Stimulated activated CD4-positive, alpha-beta T cell treated with anti-CD3 and anti-CD28 coated beads, TNF-alpha, amount 100 ng/mL, for 48 hours (primary cell): Measurements from ENCODE around the gene COL13A1.

Source experiments
- DNase-seq, 3 donors: peaks; one replicate each; pipeline ENCODE4 v3.0.0-alpha.2; 2020; ENCODE audit warnings: low read depth in 3 of 3

The COL13A1 gene

DNA sequence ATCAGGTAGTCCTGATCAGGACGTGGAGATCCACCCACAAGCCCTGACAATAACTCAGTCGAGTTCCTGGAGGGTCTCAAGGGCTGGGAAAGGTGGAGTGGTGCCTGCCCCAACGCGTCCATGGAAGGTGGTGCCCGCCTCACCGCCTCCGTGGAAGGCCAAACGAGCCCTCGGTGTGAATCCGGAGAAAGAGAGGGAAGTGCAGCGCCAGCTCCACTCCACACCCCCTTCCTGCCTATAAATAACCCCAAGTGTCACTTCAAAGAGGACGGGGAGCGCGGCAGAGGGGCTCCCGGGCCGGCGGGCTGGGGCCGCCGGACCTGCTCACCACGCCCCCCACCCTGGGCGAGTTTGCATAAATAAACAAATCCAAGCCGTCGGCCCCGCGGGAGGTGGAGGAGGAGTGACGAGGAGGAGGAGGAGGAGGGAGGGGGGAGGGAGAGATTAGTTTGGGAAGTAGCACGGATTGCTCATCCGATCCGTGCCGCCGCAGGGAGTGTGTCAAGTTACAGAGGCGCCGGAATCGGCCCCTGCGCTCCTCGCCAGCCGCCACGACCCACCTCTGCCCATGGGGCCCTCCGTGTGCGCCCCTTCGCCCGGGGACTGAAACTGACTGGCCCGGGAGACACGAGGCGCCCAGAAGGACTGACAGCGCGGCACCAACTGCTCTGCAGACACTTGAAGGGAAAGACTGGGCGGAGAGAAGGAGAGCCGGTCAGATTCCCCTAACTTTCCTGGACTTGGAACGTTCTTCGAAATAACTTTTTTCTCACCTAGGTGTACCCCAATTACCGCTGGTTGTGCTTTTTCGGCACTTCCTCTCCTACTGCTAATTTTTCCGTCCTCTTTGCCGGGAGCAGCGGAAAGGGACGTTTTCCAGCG, at the start of gene COL13A1:
Gene COL13A1 (plus strand): TSS at position 473 of the 882 bp plus-strand sequence. CDS start 518 bp downstream, outside the sequence.
- no peak for DNase-seq

DNA sequence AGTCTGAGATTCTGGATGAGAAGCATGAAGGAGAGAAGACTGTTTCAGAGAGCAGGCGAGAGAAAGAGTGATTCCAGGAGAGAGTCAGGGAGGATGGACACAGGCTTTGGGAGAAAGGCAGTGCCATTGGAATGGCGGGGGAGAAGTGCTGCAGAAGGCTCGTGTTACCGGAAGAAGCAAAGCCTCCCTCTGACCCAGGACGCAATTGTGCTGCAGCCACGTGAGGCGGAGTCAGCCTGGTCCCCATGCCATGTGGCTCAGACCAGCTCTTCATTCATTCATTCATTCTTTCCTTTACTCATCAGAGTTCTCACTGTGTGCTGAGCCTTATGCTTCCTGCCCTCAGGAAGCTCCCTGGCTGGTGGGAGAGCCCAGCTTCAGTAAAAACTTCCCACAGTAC, 49.2 kb upstream of the COL13A1 start:
- no peak for DNase-seq

GRCh38 chr10:69756279-69756678, 45.4 kb upstream of the COL13A1 start:
- DNase-seq, result no peak

- no peak for DNase-seq
These were observed 44.5 kb upstream of the COL13A1 start for GRCh38 chr10:69757206-69757552.

GRCh38 chr10:69757553-69758309, 44.0 kb upstream of the COL13A1 start:
- no peak for DNase-seq

GRCh38 chr10:69758310-69758728, 43.4 kb upstream of the COL13A1 start:
- DNase-seq, result no peak

GRCh38 chr10:69759641-69760040, 42.1 kb upstream of the COL13A1 start:
- DNase-seq, result no peak

DNA sequence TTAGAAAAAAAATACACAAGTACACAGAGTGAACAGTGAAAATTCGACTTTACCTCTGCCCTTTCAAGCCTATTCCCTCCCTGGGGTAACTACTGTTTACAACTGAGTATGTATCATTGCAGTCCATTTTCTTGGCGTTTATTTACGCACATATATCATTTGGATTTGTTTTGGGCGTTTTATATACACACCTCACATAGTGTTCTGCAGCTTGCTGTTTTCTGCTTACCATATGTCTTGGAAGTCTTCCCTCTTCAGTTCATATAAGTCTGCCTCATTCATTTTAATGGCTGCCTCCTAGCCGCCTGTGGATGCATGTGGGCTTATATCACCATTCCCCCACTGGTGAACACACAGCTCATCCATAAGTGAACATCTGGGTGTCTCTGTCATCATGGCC, 41.6 kb upstream of the COL13A1 start:
- no peak for DNase-seq

DNA sequence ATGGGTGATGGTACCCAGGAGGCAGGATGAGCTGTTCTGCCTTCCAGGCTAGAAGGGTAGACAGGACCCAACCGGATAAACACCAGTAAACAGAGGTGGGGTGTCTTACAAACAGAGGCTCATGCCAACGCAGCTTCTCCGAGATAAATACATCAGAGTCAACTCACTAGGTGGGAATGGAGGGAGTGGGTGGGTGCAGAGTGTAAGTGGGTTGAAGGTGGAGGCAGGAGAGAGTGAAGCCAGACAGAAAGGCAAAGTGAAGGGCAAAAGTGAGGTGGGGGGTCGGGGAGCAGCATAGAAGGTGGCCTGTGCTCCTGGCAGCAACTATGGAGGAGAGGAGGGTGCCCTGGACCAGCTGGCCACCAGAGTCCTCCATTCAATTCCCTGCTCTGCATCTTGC, 40.4 kb upstream of the COL13A1 start:
- DNase-seq, result no peak

GRCh38 chr10:69766161-69766910, 35.4 kb upstream of the COL13A1 start:
- DNase-seq, result no peak

DNA sequence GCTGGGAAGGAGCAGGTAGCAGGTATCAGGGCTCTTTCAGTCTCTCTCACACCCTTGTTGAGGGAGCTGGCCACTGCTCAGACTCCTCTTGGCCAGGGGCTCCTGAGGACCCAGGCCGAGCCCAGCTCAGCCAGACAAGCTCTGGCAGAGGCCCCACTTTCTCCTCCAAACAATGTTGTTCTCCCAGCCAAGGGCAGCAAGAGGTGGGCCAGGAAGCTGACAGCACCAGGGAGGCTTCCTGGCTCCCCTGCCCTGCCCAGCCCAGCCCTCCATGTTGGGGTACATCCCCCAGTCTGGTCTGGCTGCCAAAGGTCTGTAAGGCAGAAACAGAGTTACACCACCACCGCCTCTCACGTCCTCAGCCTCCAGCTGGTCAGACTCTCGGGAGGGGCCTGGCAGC, 33.9 kb upstream of the COL13A1 start:
- DNase-seq, result no peak

DNA sequence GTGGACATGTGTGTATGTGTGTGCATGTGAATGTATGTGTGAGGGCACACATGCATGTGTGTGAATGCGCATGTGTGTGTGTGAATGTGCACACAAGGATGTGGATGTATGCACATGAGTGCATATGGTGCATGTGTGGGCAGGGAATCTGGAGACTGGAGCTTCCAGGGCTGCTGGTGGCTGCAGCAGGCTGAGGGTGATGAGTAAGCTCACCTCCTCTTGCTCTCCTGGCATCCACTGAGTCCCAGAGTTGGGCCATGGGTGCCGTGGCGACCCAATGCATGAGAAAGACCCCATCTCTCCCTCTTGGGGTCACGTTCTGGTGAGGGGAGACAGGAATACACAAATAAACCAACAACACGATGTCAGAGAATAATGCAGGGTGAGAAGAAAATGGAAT, 33.3 kb upstream of the COL13A1 start:
- DNase-seq, result no peak

DNA sequence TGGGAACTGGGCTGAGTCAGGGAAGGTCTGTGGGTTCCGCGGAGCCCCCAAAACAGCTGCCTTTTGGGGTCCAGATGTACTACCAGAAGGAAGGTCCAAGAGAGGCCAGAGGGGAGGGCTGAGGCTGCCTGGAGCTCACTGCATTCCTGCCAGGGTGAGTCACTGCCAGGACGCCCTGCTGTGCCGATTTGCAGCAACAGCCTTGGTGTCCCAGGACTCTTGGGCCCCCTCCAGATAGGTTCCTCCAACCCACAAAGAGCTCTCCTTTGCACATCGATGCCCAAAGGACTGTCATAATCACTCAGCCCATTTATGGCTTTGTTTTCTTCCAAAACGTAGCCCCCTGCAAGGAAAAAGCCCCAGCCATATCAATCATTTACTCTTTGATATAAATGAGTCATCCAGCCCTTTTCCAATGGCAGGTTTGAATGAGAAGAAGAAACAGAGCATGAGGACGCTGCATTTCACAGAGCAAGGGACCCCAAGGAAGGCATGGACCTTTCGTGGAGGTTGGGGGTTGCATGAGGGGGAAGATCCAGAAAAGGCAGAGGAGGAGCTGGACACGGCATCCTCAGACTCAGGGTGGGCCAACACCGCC, 32.2 kb upstream of the COL13A1 start:
- DNase-seq, result no peak

DNA sequence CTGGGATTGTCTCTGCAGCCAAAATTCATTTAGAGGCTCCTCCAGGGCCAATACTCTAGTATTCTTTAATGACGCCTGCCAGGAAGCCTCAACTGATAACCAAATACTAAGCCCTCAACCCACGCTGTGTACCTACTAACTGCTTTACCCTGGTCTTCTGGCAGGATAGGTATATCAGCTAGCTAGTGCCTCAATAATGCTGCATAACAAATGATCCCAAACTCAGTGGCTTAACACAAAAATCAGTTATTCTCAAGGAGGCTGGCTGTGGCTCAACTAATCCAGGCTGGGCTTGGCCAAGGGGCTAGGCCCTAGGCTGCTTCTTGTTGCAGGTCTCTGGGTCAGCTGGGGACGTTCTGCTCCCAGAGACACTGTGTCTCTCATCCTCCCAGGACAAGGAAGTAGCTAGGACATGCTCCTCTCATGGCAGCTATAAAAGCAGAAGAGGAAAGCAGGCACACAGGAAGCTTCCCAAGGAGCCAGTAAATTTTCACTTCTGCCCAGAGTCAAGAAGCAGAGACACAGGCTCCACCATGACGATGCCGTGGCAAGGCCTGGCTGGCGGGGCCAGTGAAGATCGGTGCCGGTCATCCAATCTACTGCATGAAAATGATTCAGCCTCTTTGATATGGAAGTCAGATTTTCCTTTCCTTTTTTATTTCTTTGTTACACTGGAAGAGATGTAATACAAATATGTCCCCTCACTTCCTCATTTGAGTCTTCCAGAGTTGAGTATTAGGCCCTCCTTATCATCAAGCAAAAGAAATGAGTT, 28.6 kb upstream of the COL13A1 start:
- DNase-seq, result no peak

- DNase-seq, result no peak
These were observed 27.1 kb upstream of the COL13A1 start for GRCh38 chr10:69774596-69774995.

- DNase-seq, result no peak
These were observed 21.6 kb upstream of the COL13A1 start for GRCh38 chr10:69780077-69780476.

GRCh38 chr10:69781576-69781975, 20.1 kb upstream of the COL13A1 start:
- no peak for DNase-seq

DNA sequence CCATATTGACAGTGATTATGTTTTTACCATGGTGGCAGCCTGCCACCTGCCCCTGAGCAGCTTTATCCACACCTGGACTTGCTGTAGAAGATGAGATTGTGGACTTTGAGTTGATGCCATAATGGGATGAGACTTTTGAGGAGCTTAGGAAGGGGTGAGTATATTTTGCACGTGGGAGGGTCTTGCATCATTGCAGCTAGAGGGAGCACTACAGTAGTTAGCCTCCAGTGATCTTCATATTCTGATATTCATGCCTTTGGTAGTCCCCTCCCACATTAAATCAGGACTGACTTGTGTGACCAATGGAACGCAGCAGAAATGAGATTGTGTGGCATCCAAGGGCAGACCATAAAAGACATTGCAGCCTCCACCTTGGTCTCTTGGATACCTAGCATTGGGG, 18.2 kb upstream of the COL13A1 start:
- DNase-seq, result no peak

GRCh38 chr10:69786791-69787190, 14.9 kb upstream of the COL13A1 start:
- DNase-seq, result no peak

- no peak for DNase-seq
These were observed 14.0 kb upstream of the COL13A1 start for GRCh38 chr10:69787681-69788080.

DNA sequence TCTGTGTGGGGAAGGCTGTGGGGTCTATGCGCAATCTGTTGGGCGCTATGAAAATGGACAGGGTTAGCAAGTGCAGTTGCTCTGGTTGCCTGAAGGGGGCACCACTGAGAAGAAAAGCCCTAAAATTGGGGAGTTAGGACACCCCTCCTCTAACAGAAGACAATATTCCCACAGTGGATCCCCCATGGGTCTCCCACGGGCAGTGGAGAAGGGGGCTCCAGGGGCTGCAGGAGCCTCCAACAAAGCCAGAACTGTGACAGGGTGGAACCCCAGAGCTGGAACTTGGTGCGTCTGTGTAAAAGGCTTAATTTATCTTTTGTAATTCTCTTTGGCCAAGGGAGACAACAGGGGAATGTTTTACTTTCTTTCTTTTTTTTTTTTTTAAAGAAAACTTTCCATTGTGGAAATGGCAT, 12.5 kb upstream of the COL13A1 start:
- DNase-seq, result no peak
